ENCODE results near the gene PADI6. TPM values are rescaled to one million over a fixed set of nuclear protein-coding genes. Genes with fewer than 3 reads are reported as not detected.

The PADI6 gene
- polyA plus RNA-seq, 1 of the 3 experiments (the other 2 are of a cell fraction): not detected

GRCh38 chr1:17441265-17441992 is 69.4 kb downstream of the PADI6 start:
- no peak for DNase-seq
- H3K9ac ChIP-seq: no peak overlapping the region; the same call in 1 of the 2 replicates
- H3K4me2 ChIP-seq: peak overlapping the region; percentile 96
- 0 out of 2 replicates have a peak, but pooled peaks cover 8% of the 10 kb centered on the region for H4K20me1 ChIP-seq (ENCODE audit: insufficient read depth)
- no peak overlapping the region for H2AFZ ChIP-seq (ENCODE audit: low read depth)
- H3F3A ChIP-seq (replicated peaks; ENCODE audit: insufficient read depth): peaks cover 34% of the 10 kb centered on the region
- 82% methylated on average over 10 of the region's 10 CpGs for WGBS (ENCODE audit: low lambda C conversion rate)
- peak overlapping the region in 1 of 2 experiments; percentile 12; a peak in 2 of 4 replicates for H3K27ac ChIP-seq (ENCODE audit: low read depth in 2 of 2, low read length in 1 of 2)
- H3K4me3 ChIP-seq (ENCODE audit: low read depth in 2 of 2, low read length in 1 of 2): peak overlapping the region in 1 of 2 experiments; percentile 99; a peak in 1 of 4 replicates
- H3K9me3 ChIP-seq: no peaks in the 10 kb centered on the region
- H3K79me2 ChIP-seq (ENCODE audit: insufficient read depth): peaks cover 30% of the 10 kb centered on the region
- H3K9me2 ChIP-seq: no peaks in the 10 kb centered on the region
- POLR2A ChIA-PET: no interaction called here
- peaks cover 16 to 43% of the 10 kb centered on the region in 2 experiments for H3K4me1 ChIP-seq (ENCODE audit: control insufficient read depth in 1 of 2, insufficient read depth in 2 of 2, low read depth in 1 of 2, low read length in 1 of 2)
- H3K36me3 ChIP-seq (replicated peaks in 1 of 2; ENCODE audit: control insufficient read depth in 1 of 2, insufficient read depth in 2 of 2, low read length in 1 of 2): peaks cover 0 to 6% of the 10 kb centered on the region in 2 experiments
- H3K27me3 ChIP-seq (ENCODE audit: insufficient read depth): no peaks in the 10 kb centered on the region
- CTCF ChIA-PET: interaction anchor here (0.7 to 5.7 kb wide), 4 partner anchors 10 to 221 kb away, joined by 3 to 35 read pairs (median 7); no protein-coding TSS in a partner anchor
- TF ChIP-seq MAX (IDR thresholded peaks at IDR 0.05; ENCODE audit: low read depth): no peak
- no peak for TF ChIP-seq NRF1 (IDR thresholded peaks at IDR 0.05; ENCODE audit: low read depth, low read length)
- TF ChIP-seq GATA2 (CRISPR knock-in tag; IDR thresholded peaks at IDR 0.05): no peak
- TF ChIP-seq JUND (IDR thresholded peaks at IDR 0.05): no peak
- no peak for TF ChIP-seq CHD2 (IDR thresholded peaks at IDR 0.05; ENCODE audit: low read length, partially characterized antibody)
- TF ChIP-seq, protein P1, sequence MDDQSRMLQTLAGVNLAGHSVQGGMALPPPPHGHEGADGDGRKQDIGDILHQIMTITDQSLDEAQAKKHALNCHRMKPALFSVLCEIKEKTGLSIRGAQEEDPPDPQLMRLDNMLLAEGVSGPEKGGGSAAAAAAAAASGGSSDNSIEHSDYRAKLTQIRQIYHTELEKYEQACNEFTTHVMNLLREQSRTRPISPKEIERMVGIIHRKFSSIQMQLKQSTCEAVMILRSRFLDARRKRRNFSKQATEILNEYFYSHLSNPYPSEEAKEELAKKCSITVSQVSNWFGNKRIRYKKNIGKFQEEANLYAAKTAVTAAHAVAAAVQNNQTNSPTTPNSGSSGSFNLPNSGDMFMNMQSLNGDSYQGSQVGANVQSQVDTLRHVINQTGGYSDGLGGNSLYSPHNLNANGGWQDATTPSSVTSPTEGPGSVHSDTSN (IDR thresholded peaks at IDR 0.05): no peak
- no peak for TF ChIP-seq GABPA (IDR thresholded peaks at IDR 0.05; ENCODE audit: low read depth)
- TF ChIP-seq TCF12 (IDR thresholded peaks at IDR 0.05): no peak
- TF ChIP-seq SMC3 (IDR thresholded peaks at IDR 0.05; ENCODE audit: low read depth, low read length): no peak
- no peak for TF ChIP-seq FOSL2 (IDR thresholded peaks at IDR 0.05; ENCODE audit: borderline replicate concordance, low read depth)
- no peak for TF ChIP-seq TAF1 (IDR thresholded peaks at IDR 0.05; ENCODE audit: borderline replicate concordance, low read depth, low read length)
- no peak for TF ChIP-seq FOXJ3 (CRISPR knock-in tag; IDR thresholded peaks at IDR 0.05)
- TF ChIP-seq RCOR1 (IDR thresholded peaks at IDR 0.05; ENCODE audit: low read length): no peak
- TF ChIP-seq MEF2A (IDR thresholded peaks at IDR 0.05; ENCODE audit: borderline replicate concordance, low read depth): no peak
- no peak for TF ChIP-seq EP300 (IDR thresholded peaks at IDR 0.05; ENCODE audit: borderline replicate concordance in 1 of 2, low read depth in 1 of 2, low read length in 1 of 2)
- no peak for TF ChIP-seq NFIC (IDR thresholded peaks at IDR 0.05; ENCODE audit: borderline replicate concordance)
- TF ChIP-seq SIN3A (IDR thresholded peaks at IDR 0.05; ENCODE audit: borderline replicate concordance, low read depth, low read length): no peak
- TF ChIP-seq TEAD4 (IDR thresholded peaks at IDR 0.05; ENCODE audit: borderline replicate concordance, insufficient read depth): no peak
